GM20431 (cell line): ENCODE results near the gene DDX23.

Source experiments
- in situ Hi-C: fragments of 300-500 bp; cut with MseI, MboI; formaldehyde crosslinking; loops from one replicate; pipeline ENCODE4 v1.15.0; 2020; ENCODE audit warnings: low sequenced_read_pairs; ENCODE audit not compliant: unreplicated experiment

The DDX23 gene

DNA sequence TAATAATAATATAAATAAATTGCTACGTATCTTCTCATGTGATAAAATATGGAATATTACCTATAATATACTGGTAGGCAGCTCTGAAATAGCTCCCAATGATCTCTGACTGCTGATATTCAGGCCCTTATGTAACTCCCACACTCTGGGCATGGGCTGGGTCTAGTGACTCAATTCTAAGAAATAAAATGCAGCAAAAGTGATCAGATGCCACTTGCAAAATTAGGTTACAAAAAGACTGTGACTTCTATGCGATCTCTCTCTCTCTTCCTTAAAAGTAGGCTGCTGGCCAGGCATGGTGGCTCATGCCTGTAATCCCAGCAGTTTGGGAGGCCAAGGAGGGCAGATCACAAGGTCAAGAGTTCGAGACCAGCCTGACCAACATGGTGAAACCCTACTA lies 44.0 kb downstream of the DDX23 start:
- in situ Hi-C loops, result no loop called here

GRCh38 chr12:48803675-48804074 lies 48.3 kb downstream of the DDX23 start:
- in situ Hi-C loops, result no loop called here

GRCh38 chr12:48800971-48801370 lies 51.0 kb downstream of the DDX23 start:
- in situ Hi-C loops, result no loop called here

DNA sequence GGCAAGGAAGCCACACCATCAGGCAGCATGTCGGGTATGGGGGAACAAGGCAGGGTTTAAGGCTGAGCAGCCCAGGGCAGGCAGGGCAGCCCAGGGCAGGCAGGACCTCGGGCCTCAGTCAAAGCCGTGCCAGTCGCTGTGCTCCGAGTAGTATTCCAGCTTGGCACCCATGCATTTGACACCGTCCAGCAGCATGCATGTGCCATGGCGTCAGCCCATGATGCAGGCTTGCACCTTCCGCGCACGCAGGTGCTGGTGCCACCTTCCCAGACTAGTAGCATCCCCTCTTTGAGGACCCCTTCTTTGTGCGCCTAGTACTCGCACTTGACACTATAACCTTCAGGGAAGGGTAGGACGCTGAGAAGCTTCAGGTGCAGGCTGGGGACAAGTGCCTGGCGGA lies 51.5 kb downstream of the DDX23 start:
- in situ Hi-C loops, result no loop called here

- in situ Hi-C loops, result loop anchor here (5.0 kb wide), 1 partner anchor 45 kb away; no protein-coding TSS in a partner anchor
These were observed 55.0 kb downstream of the DDX23 start for GRCh38 chr12:48796976-48797375.

DNA sequence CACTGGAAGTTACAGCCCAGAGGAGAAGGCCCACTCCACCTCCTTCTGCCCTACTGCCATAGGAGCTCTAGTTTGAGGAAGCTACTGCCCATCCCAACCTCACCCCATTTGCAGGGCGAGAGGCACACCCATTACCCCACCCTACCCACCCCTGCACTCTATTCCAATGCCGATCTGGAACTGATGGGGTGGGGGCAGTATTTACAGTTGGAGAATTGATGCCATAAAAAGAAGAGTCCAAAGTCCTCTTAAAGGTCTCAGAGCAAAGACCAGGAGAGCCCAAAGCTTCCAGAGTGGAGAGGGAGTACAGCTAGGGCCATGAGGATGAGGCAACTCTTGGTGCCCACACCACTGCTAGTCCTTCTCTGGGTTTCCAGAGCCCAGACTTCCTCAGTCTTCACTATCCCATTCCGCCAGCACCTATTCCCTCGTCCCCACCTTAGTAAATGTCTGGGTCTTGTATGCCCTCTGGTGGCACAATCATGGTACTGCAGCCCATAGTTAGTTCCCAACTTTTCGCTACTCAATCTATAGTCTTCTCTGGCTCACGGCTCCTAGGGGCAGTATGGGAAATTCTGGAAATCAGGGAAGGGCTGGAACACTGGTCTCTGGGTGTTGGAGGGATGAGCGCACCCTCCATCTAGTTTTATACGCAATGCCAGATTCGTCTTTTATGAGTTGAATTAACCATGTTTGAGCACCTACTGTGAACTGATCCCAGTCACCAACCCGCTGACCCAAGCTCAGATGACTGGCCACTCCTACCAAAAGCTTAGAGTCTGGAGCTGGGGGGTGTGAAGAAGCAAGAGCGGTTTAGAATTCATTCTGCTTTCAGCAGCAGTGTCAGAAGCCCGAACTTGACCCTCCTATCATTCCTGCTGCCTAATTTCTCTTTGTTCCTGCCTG lies 56.2 kb downstream of the DDX23 start:
- in situ Hi-C loops, result loop anchor here (5.0 kb wide), 1 partner anchor 44 kb away; no protein-coding TSS in a partner anchor

DNA sequence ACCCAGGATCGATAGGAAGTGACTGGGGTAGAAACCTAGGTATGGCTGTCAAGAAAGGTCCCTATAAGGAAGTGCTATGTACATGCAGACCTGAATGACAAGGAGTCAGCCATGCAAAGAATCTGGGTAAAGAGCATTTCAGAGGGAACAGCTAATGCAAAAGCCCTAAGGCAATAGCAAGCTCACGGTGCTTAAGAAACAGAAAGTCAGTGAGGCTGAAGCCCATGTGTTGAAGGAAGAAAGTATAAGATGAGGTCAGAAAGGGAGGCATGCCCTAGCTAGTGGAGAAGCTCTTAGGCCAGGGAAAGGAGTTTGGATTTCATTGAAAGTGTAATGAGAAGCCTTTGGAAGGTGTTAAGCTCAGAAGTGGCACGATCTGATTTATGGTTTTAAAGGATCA lies 57.1 kb downstream of the DDX23 start:
- in situ Hi-C loops, result loop anchor here (5.0 kb wide), 1 partner anchor 43 kb away; no protein-coding TSS in a partner anchor

DNA sequence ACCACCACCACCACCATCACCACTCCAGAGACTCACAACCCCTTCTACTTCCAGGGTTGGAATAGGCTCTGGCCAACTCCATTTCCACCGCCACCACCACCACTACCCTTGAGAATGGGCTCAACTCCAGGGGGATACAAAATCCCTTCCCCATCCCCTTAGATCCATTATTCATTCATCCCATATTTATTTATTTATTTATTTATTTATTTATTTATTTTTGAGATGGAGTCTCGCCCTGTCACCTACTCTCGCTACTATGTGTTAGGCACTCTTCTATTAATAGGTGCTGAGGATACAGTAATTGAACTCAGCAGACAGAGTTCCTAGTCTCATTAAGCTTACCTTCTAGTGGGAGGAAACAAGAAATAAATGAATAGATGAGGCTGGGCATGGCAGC lies 58.3 kb downstream of the DDX23 start:
- in situ Hi-C loops, result no loop called here

DNA sequence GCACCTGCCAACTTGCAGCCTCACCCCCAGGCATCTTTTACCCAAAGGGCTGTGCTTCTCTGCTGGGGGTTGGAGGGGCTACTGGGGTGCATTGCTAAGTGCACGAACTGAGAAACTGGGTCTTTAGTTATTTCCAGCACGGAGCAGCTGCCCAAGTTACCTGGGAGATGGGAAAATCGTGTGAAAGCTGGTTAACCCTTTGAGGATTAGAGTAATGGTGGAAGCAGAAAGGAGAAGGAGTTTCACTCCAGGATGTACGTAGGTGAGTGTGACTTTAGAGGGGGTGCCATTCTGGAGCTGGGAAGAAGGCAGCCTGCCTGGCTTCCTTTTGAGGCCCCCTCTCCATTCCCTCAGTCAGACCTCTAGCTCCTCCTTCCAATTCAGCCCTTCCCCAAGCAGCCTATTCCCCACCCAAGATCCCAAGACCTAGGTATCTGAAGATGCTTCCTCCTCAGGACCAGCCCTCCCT lies 62.1 kb downstream of the DDX23 start:
- in situ Hi-C loops, result no loop called here

- in situ Hi-C loops, result no loop called here
These were observed 62.8 kb downstream of the DDX23 start, which contains the start of gene ADCY6 for GRCh38 chr12:48788854-48789775. TSS of gene ADCY6 (minus strand) at chr12:48789089. CDS start at chr12:48783434, 5,655 bp downstream.

DNA sequence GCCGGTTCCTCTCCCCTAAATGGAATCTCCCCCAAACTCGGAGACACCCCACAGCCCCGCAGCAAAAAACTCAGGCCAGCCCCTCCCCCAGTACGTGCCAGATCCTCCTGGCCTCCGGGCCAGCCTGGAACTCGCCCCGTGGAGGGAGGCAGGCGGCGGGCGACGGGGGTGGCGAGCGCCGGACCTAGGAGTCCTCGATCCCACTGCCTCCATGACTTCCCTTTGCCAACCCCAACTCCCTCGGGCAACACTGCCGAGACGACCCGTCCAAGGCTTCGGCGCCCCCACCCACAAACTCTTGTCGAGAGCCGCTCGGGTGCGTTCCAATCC lies 63.5 kb downstream of the DDX23 start:
- in situ Hi-C loops, result no loop called here

- in situ Hi-C loops, result no loop called here
These were observed 64.0 kb downstream of the DDX23 start for GRCh38 chr12:48787791-48788523.

DNA sequence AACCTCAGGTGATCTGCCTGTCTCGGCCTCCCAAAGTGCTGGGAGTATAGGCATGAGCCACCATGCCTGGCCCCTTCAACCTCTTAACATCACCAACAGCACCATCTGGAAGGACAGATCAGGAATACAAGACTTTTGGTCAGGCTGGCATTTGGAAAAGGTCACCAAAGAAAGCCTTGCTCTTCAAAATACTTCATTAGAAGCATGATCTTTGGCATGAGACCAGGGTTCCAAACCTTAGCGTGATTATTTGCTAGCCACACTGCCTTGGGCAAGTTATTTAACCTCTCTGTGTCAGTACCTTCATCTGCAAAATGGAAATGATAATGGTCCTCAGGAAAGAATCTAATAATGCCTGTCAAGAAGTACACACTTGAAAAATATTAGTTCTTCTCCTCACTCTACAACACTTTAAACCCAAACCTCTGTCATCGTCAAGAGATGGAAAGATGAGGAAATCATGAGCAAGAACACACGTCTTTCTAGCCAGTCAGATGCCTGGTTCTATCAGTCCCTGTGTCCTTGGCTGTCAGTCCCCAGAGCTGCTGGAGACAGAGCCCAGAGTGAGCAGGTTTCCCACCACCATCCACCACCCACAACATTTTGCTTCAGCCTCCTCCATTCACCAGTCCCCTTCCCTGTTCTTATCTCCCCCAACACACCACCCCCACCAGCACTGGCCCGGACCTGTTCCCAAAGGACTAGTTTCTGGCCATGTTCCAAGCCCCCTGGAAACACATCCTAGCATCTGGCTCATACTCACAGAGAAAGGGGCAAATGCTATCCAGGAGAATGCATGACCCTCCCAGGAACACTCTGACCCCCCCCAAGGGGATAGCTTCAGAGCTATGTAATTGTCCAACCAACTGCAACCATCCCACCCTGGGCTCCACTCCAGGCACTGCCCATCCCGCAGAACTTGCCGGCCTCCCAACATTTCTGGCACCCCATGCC lies 65.1 kb downstream of the DDX23 start:
- in situ Hi-C loops, result no loop called here

DNA sequence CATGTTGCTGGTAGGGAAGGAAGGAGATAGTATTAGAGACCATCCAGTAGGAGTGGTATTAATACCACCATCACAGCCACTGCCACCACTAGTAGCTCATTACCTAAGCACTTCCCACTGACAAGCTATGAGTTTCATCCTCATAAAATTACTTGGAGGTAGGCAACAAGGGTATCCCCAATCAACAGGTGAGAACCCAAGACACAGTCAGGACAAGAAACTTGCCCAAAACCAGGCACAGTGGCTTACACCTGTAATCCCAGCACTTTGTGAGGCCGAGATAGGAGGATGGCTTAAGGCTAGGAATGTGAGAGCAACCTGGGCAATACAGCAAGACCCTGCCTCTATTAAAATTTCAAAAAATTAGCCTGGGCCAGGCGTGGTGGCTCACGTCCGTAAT lies 68.5 kb downstream of the DDX23 start:
- in situ Hi-C loops, result no loop called here

GRCh38 chr12:48782457-48783395 lies 69.2 kb downstream of the DDX23 start:
- in situ Hi-C loops, result no loop called here

GRCh38 chr12:48781750-48782456 lies 70.1 kb downstream of the DDX23 start:
- in situ Hi-C loops, result no loop called here

DNA sequence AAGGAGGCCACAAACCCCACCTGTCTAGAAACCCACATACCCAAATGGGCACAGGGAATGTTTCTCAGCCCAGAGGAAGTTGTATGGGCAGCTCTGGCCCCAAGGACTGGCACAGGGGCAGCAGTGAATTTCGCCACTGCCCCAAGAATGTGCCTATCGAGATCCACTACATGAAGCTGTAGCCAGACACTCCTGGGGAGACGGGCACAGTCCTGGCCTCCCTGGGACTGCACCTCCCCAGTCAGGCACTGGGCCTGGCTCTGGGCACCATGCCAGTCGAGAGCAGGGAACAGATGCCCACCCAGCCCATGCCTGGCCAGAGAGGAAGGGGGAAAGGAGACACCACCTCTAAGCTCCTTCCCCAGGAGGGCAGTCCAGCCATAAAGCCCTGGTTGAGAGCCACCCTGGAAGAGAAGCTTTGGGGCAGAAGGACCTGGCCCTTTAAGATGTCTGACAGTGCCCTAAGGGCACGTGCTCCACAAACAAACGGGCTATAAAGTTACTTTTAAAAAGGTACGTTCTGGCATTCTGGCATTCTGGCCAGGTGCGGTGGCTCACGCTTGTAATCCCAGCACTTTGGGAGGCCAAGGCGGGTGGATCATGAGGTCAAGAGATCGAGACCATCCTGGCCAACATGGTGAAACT lies 71.5 kb downstream of the DDX23 start:
- in situ Hi-C loops, result no loop called here
